ENCODE measurements around the gene TANC2. TPM values are rescaled to one million over a fixed set of nuclear protein-coding genes. Genes with fewer than 3 reads are reported as not detected.
A peak's percentile ranks its signal among the peaks of the same experiment; 100 is the strongest.

TANC2 gene
- total RNA-seq, 1 donor = 40.2 TPM

DNA sequence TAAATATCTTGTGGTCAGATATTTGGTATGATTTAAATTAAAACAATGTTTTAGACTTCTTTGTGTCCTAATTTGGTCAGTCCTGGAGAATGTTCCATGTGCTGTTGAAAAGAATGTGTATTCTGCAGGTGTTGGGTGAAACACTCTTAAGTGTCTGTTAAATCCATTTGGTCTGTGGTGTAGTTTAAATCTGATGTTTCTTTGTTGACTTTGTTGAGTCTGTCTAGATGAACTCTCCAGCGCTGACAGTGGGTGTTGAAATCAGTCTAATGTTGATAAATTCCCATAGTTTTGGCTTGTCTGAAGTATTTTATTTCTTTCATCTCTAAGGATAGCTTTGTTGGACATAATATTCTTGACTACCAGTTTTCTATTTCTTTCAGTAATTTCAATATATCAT is 18.8 kb downstream of the TANC2 start:
- DNase-seq (ENCODE audit: low read depth) = no peak
- no peak overlapping the region for H3K4me3 ChIP-seq (ENCODE audit: low read depth, low read length)
- no peak for TF ChIP-seq CTCF (IDR thresholded peaks at IDR 0.05; ENCODE audit: insufficient read depth, low read depth, low read length)

DNA sequence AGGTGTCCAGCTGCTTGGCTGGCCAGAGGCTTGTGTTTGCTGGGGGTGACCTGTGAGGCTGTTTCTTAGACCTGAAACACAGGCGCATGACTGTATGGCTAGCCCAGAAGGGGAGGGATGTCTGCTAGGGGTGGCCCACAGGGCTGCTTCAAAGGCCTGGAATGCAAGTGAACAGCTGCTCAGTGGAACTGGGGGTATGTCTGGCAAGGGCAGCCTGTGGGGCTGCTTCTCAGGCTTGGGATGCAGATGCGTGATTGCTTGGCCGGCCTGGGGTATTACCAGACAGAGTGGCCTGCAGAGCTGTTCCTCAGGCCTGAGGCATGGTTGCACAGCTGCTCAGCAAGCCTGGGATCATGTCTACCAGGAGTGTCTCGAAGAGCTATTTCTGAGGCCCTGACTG is 20.5 kb downstream of the TANC2 start:
- no peak overlapping the region for H3K4me3 ChIP-seq (ENCODE audit: low read depth, low read length)
- no peak for TF ChIP-seq CTCF (IDR thresholded peaks at IDR 0.05; ENCODE audit: insufficient read depth, low read depth, low read length)
- no peak for DNase-seq (ENCODE audit: low read depth)

DNA sequence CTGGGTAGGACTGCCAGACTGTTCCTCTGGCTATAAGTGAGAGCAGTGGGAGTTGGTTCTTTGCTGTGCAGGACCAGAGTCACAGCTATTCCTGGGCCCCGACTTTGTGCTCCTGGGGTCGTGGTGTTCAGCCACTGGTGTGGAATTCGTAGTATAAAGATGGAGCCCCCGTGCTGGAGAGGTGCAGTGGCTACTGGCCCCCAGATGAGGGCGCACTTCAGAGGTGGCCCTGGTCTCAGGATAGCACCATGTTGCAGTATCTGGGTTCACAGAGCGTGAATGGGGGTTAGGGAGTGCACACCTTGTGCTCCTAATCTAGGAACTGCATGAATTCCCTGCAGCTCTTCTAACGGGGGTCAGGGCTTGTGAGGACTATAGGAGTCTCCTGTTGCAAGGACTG is 21.1 kb downstream of the TANC2 start:
- TF ChIP-seq CTCF (IDR thresholded peaks at IDR 0.05; ENCODE audit: insufficient read depth, low read depth, low read length) = peak; percentile 31
- no peak for DNase-seq (ENCODE audit: low read depth)
- no peak overlapping the region for H3K4me3 ChIP-seq (ENCODE audit: low read depth, low read length)

GRCh38 chr17:62989501-62989900 is 23.5 kb downstream of the TANC2 start:
- no peak for TF ChIP-seq CTCF (IDR thresholded peaks at IDR 0.05; ENCODE audit: insufficient read depth, low read depth, low read length)
- DNase-seq (ENCODE audit: low read depth) = no peak
- no peak overlapping the region for H3K4me3 ChIP-seq (ENCODE audit: low read depth, low read length)

DNA sequence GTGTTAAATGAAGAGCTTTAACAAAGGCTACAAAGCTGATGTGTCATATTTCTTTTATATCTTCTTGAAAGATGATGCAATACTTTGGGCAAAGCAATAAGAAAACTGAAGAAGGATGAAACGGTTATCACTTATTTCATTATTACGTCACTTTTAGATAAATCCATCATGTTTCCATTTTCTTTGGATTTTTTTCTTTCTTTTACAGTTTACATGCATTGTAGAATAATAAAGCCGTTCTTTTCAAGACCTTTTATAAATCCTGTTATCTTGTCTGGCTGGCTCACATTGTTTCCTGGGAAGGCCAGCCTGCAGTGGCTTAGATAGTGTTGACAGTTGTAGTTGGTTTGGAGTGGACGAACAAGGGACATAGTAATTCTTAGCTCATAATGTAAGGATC is 28.9 kb downstream of the TANC2 start:
- no peak for TF ChIP-seq CTCF (IDR thresholded peaks at IDR 0.05; ENCODE audit: insufficient read depth, low read depth, low read length)
- peak; percentile 14 for DNase-seq (ENCODE audit: low read depth)
- no peak overlapping the region for H3K4me3 ChIP-seq (ENCODE audit: low read depth, low read length)

DNA sequence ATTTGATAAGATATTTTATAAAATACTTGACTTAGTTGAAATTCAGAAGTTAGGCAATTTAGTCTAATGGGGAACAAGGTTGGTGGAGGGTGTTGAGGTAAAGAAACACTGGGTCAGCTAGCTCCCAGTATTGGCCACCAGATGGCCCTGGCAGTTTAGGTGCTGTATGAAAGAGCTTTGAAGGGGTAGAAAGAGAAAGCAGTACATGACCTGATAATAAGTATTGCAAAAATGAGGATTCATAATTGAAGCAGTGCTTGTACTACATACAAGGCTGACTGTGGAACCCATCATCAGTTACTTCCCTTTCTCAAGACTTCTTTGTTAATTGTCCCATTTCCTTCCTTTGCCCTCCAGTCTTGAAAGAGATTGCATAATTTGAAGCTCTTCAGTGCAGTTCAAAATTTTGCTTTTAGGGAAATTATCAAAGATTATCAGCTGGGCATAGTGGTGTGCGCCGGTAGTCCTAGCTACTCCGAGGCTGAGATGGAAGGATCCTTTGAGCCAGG is 29.4 kb downstream of the TANC2 start:
- peak; percentile 70 for TF ChIP-seq CTCF (IDR thresholded peaks at IDR 0.05; ENCODE audit: insufficient read depth, low read depth, low read length)
- H3K4me3 ChIP-seq (ENCODE audit: low read depth, low read length) = no peak overlapping the region
- DNase-seq (ENCODE audit: low read depth) = peak; percentile 49

- H3K4me3 ChIP-seq (ENCODE audit: low read depth, low read length) = no peak overlapping the region
- DNase-seq (ENCODE audit: low read depth) = no peak
- TF ChIP-seq CTCF (IDR thresholded peaks at IDR 0.05; ENCODE audit: insufficient read depth, low read depth, low read length) = no peak
Measured at GRCh38 chr17:62996221-62996620, 30.2 kb downstream of the TANC2 start.

Measured in fibroblast of villous mesenchyme (primary cell).